A673 (cell line): ENCODE data around the gene DEXI.
"Not testable (repeated sequence)": the region's sequence is repeated elsewhere in the genome, so short reads cannot be mapped to it uniquely, and the experiment has no call there.

Experiments used
- CTCF ChIP-seq: fragments of 300-800, 200-600 bp; sonication (generic); conservative IDR thresholded peaks from 2 replicates; pipeline ENCODE4 v1.5.1; 2017; ENCODE audit warnings: low read depth, mild to moderate bottlenecking, antibody characterized with exemption, low read length, moderate library complexity, mixed read lengths
- EZH2 ChIP-seq: fragments of 200-600 bp; sonication (generic); IDR thresholded peaks from 2 replicates; pipeline ENCODE4 v1.6.1; 2017; ENCODE audit warnings: borderline replicate concordance, low read depth, mild to moderate bottlenecking, mixed read lengths, antibody characterized with exemption, low read length; ENCODE audit not compliant: poor library complexity, severe bottlenecking

GRCh38 chr16:10966559-10966958, 24.3 kb upstream of the DEXI start:
- TF ChIP-seq EZH2, CTCF: not testable (repeated sequence)
